Measurements from ENCODE around the gene ZNF562. TPM values are rescaled to one million over a fixed set of nuclear protein-coding genes. Genes with fewer than 3 reads are reported as not detected.
"Not testable (repeated sequence)": the region's sequence is repeated elsewhere in the genome, so short reads cannot be mapped to it uniquely, and the experiment has no call there.

ZNF562 gene
- 87.2 TPM for total RNA-seq

GRCh38 chr19:9674663-9675357, at the start of gene ZNF562:
ZNF562 (minus strand) TSS chr19:9675100; CDS start chr19:9660744, 14,356 bp downstream.
- DNase-seq (ENCODE audit: low spot score in 2 of 2) (peak; percentile 87 to 89), FAIRE-seq (no peak)

GRCh38 chr19:9724157-9724556, 49.3 kb upstream of the ZNF562 start:
- DNase-seq (ENCODE audit: low spot score in 2 of 2) (no peak), FAIRE-seq (no peak)

- DNase-seq (ENCODE audit: low spot score in 2 of 2) = no peak
- no peak for FAIRE-seq
Measured at GRCh38 chr19:9721861-9722260, 47.0 kb upstream of the ZNF562 start.

GRCh38 chr19:9720541-9720940, 45.6 kb upstream of the ZNF562 start:
- DNase-seq (ENCODE audit: low spot score in 2 of 2) (no peak), FAIRE-seq (no peak)

- FAIRE-seq = no peak
- DNase-seq (ENCODE audit: low spot score in 2 of 2) = no peak
Measured at GRCh38 chr19:9711815-9712214, 36.9 kb upstream of the ZNF562 start.

GRCh38 chr19:9709305-9709704, 34.4 kb upstream of the ZNF562 start:
- DNase-seq (ENCODE audit: low spot score in 2 of 2) (no peak), FAIRE-seq (no peak)

- FAIRE-seq (no peak), DNase-seq (ENCODE audit: low spot score in 2 of 2) (no peak)
Measured at GRCh38 chr19:9705836-9706235, 30.9 kb upstream of the ZNF562 start.

GRCh38 chr19:9702186-9702585, 27.3 kb upstream of the ZNF562 start:
- no peak for DNase-seq (ENCODE audit: low spot score in 2 of 2)
- FAIRE-seq = no peak

- DNase-seq (ENCODE audit: low spot score in 2 of 2) (no peak), FAIRE-seq (no peak)
Measured at GRCh38 chr19:9700229-9700981, 25.5 kb upstream of the ZNF562 start.

GRCh38 chr19:9690301-9690700, 15.4 kb upstream of the ZNF562 start:
- not testable (repeated sequence) for DNase-seq (ENCODE audit: low spot score in 2 of 2); FAIRE-seq

GRCh38 chr19:9679996-9680395, 5.1 kb upstream of the ZNF562 start:
- not testable (repeated sequence) for DNase-seq (ENCODE audit: low spot score in 2 of 2); FAIRE-seq

GRCh38 chr19:9675358-9675901, 530 bp upstream of the ZNF562 start:
- not testable (repeated sequence) for DNase-seq (ENCODE audit: low spot score in 2 of 2); FAIRE-seq

- DNase-seq (ENCODE audit: low spot score in 2 of 2) = no peak
- FAIRE-seq = no peak
Measured at GRCh38 chr19:9673912-9674662, 813 bp downstream of the ZNF562 start.

GRCh38 chr19:9672893-9673292, 2.0 kb downstream of the ZNF562 start:
- DNase-seq (ENCODE audit: low spot score in 2 of 2) (no peak), FAIRE-seq (no peak)

GRCh38 chr19:9671655-9672054, 3.2 kb downstream of the ZNF562 start:
- DNase-seq (ENCODE audit: low spot score in 2 of 2) (no peak), FAIRE-seq (no peak)

GRCh38 chr19:9668544-9668943, 6.4 kb downstream of the ZNF562 start:
- FAIRE-seq (no peak), DNase-seq (ENCODE audit: low spot score in 2 of 2) (no peak)

- FAIRE-seq (no peak), DNase-seq (ENCODE audit: low spot score in 2 of 2) (no peak)
Measured at GRCh38 chr19:9667898-9668297, 7.0 kb downstream of the ZNF562 start.

GRCh38 chr19:9658769-9659168, 16.1 kb downstream of the ZNF562 start:
- FAIRE-seq = no peak
- DNase-seq (ENCODE audit: low spot score in 2 of 2) = no peak

GRCh38 chr19:9653066-9653555, 21.8 kb downstream of the ZNF562 start:
- DNase-seq (ENCODE audit: low spot score in 2 of 2); FAIRE-seq: not testable (repeated sequence)

GRCh38 chr19:9651464-9651863, 23.4 kb downstream of the ZNF562 start:
- DNase-seq (ENCODE audit: low spot score in 2 of 2); FAIRE-seq: not testable (repeated sequence)

- no peak for FAIRE-seq
- no peak for DNase-seq (ENCODE audit: low spot score in 2 of 2)
Measured at GRCh38 chr19:9650345-9650744, 24.6 kb downstream of the ZNF562 start.

Measured in frontal cortex (tissue), 4 donors.